Stimulated activated CD4-positive, alpha-beta T cell treated with anti-CD3 and anti-CD28 coated beads, Interleukin-15, amount 100 ng/mL, for 1 hour (primary cell): ENCODE data around the gene GASK1A.
"Not testable (repeated sequence)": the region's sequence is repeated elsewhere in the genome, so short reads cannot be mapped to it uniquely, and the experiment has no call there.

Source experiments
- DNase-seq, 2 donors: peaks; one replicate each; pipeline ENCODE4 v3.0.0-alpha.2; 2020; ENCODE audit warnings: low read depth in 1 of 2, low spot score in 1 of 2

Gene GASK1A

DNA sequence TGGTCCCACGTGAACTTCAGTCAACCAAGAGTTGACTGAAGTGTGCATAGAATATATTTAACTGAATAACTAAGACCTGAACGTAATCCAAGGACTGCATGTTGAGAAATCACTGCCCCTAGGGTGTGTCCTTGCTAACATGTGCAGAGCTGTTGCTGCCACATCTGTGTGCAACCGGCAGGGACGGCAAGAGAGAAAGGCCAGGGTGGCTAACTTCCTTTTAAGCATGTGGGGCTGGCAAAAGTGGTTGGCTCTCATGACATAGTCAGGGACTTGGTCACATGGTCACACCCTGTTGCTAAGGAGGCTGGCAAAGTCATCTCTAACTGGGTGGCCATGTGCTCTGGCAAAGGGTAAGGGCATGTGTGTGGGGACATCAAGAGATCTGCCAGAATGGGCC, 52.4 kb downstream of the GASK1A start:
- DNase-seq, result no peak

DNA sequence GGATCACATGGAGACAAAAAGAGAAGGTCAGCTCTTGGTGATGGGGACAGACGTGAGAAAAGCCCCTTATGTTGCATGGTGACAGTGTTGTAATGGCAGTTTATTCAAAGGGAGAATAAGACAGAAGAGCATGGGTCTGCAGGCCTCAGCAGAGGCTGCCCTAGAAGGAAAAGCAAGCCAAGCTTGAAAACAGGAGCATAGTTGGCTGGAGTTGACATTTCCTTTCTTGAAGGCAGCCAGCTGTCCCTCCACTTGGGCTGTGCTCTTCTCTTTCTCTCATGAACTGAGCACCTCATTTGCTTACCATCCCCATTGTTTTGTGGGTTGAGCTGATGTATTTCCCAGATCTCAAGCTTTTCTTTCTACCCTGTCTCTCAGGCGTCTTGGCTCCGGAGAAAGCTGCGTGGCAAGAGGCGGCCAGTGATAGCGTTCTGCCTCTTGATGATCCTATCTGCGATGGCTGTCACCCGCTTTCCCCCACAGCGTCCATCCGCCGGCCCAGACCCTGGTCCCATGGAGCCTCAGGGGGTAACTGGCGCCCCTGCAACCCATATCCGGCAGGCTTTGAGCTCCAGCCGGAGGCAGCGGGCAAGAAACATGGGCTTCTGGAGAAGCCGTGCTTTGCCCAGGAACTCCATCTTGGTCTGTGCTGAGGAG, 52.9 kb downstream of the GASK1A start:
- no peak for DNase-seq

DNA sequence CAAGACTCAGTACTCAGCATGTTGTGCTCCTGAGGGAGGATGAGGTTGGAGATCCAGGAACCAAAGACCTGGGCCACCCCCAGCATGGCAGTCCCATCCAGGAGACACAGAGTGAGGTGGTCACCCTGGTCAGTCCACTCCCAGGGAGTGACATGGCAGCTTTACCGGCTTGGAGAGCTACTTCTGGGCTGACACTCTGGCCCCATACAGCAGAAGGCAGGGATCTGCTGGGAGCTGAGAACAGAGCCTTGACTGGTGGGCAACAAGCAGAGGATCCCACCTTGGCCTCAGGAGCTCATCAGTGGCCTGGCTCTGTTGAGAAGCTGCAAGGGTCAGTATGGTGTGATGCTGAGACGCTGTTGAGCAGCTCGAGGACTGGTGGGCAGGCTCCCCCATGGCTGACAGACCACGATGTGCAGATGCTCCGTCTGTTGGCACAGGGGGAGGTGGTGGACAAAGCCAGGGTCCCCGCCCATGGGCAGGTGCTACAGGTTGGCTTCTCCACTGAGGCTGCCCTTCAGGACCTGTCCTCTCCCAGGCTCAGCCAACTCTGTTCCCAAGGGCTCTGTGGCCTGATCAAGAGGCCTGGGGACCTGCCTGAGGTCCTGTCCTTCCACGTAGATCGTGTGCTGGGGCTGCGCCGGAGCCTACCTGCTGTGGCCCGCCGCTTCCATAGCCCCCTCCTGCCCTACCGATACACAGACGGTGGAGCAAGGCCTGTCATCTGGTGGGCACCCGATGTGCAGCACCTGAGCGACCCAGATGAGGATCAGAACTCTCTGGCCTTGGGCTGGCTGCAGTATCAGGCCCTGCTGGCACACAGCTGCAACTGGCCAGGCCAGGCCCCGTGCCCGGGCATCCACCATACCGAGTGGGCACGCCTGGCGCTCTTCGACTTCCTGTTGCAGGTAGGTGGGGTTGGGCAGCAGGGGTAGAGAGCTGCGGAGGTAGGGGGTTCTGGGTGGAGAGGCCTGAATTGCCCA, 53.8 kb downstream of the GASK1A start:
- DNase-seq, result no peak

DNA sequence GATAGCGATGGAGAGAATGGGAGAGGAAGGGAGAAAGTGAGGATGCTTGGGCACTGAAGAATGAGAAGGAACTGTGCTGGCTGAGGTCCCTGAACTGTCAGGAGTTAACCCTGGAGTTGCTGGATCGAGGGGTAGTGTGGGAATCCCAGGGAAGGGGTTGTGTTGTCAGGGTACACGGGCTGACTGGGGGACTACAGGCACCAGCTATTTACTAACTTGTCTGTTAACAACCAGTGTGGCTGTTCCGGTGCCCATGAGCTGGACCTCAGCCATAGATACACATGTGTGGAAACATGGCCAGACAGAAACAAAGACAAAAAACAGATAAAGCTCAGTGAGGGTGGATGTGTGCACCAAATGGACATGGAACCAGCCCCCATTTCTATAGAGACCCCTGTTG, 55.1 kb downstream of the GASK1A start:
- no peak for DNase-seq

DNA sequence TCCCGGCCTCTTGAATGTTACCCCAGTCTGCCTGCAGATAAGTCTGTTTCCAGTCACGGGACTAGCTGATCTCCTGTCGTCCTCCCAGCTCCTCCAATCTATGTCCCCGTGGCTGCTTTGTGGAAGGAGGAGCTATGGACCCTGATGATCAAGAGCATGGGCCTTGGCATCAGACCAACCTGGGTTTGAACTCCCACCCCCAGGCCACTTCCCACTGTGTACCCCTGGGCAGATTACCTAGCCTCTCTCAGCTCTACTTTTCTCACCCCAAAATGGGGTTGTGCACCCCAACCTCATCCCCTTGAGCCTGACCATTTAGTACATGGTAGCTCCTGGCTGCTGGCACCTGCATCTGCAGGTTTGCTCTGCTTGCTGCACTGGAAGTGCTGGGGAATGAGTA, 55.8 kb downstream of the GASK1A start:
- no peak for DNase-seq

DNA sequence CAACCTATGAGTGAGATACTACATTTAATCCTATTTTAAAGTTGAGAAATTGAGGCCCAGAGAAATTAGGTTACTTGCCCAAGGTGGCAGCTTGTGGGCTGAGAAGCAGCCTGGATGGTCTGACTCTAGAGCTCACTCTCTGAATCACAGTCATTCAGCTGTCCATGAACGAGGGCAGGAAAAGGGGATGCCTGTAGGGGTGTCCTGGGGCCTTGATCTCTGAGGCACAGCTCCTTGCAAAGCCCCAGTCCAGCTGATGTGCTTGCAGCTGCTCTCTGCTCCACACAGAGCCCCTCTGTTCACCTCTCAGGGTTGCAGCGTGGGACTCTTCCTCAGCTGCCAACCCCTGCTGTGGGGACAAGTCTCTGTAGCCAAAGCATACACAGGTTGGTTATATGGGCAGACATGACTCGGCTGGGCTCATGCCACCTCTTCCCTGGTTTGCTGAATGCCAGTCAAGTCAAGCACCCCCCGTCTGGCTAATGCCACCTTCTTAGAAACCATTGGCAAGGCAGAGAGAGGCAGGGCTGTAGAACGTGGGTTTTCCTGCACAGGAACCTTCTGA, 56.8 kb downstream of the GASK1A start:
- DNase-seq, result no peak

DNA sequence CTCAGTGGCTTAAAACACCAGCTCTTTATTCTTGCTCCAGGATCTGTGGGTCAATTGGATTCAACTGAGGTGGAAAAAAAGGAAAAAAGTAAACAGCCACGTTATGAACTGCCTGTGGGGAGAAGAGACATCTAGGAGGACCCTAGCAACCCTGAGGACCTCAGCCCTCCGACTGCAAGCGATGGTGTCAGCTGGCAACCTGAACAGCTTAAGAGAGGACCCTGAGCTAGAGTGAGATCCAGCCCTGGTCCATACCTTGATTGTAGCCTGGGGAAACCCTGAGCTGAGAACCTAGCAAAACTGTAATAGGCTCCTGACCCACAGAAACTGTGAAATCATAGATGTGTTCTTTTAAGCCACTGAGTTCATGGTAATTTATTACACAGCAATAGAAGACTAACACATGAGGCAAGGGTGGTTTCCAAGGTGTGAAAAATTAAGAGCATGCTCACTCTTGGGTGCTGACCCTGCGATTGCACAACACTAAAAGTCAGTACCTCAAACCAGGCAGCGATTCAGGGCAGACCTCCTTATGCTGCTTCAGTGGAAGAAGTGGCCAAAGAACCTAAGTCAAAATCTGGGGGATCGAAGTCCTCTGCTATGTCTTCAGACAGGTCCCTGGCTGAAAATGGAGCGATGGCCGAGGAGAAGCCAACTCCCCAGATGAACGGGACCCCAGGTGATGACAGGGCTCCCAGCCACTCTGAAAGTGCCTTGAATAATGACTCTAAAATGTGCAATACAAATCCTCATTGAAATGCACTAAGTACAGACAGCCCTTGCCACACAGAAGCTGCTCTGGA, 57.7 kb downstream of the GASK1A start:
- DNase-seq, result no peak

DNA sequence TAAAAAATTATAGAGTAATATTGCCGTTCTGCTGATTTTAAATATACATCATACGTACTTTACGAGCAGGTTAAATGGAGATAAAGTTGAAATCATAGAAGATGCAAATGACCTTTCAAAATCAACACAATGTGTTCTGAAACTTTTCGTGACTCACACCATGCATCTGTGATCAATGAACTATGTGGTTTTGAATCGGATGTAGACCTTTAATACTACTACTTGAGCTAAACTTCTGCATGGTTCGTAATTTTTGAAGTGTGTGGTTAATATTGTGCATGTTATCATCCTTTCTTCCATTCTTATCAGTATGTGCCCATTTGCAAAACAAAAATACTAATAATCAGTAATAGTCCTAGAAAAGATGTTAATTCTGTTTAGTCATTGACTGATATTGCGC, 58.9 kb downstream of the GASK1A start:
- DNase-seq, result no peak

DNA sequence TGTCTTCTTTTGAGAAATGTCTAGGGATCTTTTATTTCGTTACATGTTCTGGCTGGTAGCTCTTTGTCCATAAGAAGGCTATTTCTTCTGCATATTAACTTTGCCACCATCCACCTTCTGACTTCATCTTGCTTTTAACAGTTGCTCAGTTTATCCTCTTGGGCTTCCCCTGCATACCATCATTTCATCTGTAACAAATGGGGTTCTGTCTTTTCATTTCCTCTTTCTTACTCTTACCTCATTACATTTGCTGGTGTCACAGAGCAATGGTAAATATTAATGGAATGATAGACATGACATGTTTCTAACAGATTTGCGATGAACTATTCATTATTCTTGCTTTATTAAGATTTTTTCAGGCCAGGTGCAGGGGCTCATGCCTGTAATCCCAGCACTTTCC, 62.4 kb downstream of the GASK1A start:
- no peak for DNase-seq

DNA sequence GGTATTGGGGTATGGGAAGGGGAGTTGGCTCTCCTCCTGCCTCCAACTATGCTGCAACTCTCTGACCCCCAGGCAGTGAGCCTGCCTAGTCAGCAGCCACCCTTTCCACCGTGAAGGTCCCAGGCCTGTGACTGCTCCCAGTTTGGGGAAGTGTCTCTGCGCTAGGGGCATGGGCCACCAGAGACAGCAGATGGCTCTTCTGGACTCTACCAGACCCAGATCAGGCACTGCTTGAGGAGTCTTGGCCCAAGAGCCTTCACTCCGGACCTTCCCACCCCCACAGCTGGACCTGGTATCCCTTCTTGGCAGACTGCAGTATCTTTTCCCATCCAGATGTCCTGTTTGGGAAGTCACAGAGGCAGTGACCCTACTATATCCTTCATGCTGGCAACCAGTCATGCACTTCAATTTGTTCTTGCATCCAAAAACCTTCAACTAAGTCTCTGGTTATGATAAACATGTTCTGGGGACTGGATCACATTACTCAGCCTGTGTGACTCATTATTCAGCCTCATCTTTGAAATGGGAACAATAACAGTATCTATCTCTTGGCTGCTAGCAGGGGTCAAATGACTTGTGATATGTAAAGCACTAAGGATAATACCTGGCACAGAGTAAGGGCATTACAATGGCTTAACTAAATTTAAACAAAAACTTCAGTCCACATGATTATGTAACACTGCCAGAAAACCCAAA, 64.1 kb downstream of the GASK1A start:
- DNase-seq, result no peak

DNA sequence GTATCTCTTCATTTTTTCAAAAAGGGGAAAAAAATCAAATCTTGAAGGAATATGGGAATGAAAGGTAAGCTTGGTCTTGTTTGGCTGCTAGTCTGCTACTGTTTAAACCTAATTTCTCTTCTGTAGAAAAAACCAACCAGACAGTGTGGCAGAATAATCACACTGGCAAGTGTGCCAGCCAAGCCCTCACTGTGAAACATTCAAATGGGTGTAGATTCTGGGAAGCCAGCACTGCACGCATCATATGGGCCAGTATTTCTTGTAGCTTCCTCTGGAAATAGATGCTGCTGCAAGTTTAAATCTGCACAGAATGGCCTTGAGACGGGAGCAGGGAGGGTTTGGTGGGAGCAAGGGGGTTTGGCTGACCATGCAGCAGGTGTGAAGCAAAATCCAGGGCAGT, 64.7 kb downstream of the GASK1A start:
- no peak for DNase-seq

DNA sequence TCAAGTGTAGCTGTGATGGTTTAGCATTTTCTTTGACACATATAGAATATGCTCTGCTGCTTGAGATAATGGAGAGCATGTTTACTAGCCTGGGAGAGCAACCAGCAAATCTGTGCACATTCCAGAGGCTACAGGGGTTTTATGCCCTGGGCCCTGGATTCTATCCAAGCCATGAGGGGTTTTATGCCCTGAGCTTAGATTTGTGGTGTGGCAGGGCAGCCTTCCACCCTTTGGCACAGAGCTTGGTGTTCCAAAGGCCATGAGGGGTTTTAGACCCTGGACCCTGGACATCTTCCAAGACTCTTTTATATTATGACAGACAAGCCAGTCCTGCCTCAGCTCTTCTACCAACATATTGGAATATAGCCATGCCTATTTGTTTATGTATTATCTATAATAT, 66.0 kb downstream of the GASK1A start:
- DNase-seq, result not testable (repeated sequence)

DNA sequence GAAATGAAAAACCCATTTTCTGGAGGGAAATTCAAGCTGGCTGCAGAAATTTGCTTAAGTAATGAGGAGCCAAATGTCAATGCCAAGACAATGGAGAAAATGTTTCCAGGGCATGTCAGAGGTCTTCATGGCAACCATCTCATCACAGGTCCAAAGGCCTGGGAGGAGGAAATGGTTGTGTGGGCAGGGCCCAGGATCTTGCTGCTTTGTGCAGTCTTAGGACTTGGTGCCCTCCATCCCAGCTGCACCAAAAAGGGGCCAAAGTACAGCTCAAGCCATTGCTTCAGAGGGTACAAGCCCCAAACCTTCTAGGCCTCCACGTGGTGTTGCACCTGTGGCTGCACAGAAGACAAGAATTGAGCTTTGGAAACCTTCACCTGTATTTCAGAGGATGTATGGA, 67.5 kb downstream of the GASK1A start:
- no peak for DNase-seq

DNA sequence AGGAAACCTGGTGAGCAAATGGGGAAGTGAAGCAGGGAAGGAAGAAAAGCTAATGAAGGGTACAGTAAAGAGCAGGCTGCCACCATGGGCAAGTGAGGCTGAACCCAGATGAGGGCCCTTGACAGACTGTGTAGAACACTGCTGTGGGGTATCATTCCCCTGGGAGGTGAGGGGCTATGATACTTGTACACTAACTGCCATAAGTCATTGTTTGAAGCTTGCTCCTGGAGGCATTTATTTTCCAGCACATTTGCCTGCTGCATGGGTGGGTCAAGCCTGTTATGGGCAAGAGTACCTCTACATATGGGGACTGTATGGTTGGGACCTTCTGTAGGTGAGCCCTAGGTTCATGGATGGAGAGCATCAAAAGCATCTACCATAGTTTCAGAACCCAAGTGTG, 69.4 kb downstream of the GASK1A start:
- no peak for DNase-seq

DNA sequence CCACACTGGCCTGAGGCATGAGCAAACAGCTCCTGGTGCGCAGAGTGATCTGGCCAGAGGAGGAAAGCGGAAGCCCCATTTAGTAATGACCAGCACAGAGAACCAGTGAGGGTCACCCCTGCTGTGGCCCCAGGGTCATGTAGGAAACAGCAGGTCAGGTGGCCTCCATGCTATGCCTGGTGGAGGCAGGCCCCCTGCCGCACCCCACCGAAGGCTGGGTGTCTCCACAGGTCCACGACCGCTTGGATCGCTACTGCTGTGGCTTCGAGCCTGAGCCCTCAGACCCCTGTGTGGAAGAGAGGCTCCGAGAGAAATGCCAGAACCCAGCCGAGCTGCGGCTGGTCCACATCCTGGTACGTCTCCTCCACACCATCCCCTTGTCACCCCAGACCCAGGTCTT, 74.2 kb downstream of the GASK1A start:
- DNase-seq, result no peak

DNA sequence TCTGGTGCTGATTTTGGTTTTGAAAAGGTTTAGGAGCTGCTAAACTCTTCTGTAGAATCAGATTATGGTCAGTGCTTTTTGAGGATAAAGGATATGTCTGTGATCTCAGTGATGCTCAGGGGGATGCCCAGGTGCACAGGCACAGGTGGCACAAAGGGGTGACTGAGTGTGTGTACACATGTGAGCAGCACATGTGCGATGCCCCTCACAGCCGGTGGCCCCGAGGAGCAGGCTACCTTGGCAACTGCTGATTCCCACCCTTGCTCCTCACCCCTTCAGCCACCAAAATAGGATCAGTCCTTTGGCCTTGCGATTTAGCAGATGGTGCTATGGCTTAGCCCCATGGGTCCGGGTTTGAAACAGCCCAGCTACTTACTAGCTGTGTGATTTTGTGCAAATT, 75.6 kb downstream of the GASK1A start:
- no peak for DNase-seq

DNA sequence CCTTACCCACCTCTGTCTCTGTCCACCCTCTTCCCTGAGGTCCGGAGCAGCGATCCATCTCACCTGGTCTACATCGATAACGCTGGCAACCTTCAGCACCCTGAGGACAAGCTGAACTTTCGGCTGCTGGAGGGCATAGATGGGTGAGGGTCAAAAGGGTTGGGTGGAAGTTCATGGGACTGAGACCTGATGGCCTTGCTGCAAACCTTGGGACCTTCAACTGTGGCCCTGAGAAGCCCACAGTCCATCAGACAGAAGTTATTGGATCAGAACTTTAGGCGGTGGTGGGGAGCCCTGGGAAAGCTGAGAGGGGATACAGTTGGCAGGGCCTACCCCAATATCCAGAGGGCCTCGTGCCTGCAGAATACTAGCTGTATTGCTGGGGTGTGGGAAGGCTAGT, 76.3 kb downstream of the GASK1A start:
- DNase-seq, result no peak

DNA sequence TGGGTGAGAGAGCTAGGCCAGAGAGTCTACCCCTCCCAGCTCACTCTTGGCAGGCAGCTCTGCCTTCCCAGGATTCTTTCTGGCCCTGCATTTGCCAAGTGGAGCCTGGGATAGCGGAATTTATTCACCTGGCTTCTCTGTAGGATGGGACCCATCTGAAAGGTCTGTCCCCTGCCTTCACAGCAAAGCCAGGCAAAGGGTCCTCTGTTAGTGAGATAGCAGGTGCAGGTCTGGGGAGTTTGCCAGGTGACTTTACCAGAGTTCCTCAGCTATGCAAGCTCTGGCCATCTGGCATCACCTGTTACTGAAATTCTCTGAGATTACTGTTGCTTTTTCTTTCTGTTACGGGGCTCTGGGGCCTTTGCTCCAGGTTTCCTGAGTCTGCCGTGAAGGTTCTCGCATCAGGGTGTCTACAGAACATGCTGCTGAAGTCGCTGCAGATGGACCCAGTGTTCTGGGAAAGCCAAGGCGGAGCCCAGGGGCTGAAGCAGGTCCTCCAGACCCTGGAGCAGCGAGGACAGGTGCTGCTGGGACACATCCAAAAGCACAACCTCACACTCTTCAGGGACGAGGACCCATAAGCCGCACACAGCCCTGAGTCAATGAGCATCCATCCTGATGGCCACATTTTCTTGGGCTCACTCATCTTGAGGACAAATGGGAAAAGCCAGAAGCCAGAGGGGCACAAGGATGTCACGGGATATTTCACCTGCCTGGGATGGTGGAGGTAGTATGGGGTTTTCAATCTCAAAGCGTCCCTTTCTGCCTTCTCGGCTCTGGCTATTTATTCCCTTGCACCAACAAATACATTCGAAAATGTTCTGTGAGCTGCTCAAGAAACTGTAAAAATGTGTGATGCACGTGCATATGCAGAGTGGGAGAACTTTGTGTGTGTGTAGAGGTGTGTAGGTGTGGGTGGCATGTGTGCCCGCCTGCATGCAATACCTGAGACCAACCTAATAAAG, 77.0 kb downstream of the GASK1A start:
- DNase-seq, result no peak

DNA sequence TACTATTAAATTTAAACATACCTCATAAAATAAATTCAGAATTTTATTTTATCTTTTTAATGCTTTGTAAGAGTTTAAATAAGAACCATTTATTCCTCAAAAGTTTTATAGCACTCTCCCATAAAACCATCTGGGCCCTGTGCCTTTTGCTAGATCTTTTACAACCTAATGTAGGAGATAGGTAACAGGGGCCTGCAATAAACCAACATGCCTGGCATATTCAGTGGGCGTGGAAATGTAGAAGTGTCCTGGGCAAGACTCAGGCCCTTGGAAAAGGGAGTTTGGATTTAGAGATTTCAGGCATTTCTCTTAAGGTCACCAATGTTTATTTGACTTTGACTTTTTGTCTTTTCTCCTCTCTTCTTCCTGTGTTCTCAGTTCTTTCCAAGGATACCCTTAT, 80.3 kb downstream of the GASK1A start:
- DNase-seq, result no peak
